GM20000 (cell line): ENCODE measurements around the gene RIMS1.

Source experiments
- DNase-seq: peaks from one replicate; pipeline ENCODE4 v3.0.0; 2012; ENCODE audit warnings: low spot score
- TF ChIP-seq, protein P1 (sequence below): IDR thresholded peaks from 2 replicates; pipeline ENCODE4 v1.5.1; 2012; ENCODE audit warnings: mild to moderate bottlenecking, control low read depth; ENCODE audit errors: extremely low read depth, missing control alignments

Gene RIMS1

DNA sequence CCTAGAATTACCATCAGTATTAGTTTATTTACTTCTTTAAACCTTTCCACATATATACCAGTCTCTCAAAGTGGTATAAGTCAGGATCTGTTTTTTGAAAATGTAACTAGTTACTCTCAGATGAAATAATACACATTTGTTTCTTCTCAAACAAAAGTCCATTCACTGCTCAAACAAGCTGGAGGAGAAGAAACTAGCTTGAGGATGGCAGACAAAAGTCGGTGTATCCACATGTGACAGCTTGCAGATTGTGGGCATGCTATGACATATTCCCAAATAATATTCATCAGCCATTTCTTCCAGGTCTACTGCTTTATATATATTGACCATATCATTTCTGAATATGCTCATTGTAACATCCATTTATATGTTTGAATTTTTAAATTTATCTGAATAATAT is 538.1 kb downstream of the RIMS1 start:
- no peak for DNase-seq
- TF ChIP-seq, protein P1, sequence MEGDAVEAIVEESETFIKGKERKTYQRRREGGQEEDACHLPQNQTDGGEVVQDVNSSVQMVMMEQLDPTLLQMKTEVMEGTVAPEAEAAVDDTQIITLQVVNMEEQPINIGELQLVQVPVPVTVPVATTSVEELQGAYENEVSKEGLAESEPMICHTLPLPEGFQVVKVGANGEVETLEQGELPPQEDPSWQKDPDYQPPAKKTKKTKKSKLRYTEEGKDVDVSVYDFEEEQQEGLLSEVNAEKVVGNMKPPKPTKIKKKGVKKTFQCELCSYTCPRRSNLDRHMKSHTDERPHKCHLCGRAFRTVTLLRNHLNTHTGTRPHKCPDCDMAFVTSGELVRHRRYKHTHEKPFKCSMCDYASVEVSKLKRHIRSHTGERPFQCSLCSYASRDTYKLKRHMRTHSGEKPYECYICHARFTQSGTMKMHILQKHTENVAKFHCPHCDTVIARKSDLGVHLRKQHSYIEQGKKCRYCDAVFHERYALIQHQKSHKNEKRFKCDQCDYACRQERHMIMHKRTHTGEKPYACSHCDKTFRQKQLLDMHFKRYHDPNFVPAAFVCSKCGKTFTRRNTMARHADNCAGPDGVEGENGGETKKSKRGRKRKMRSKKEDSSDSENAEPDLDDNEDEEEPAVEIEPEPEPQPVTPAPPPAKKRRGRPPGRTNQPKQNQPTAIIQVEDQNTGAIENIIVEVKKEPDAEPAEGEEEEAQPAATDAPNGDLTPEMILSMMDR: no peak

DNA sequence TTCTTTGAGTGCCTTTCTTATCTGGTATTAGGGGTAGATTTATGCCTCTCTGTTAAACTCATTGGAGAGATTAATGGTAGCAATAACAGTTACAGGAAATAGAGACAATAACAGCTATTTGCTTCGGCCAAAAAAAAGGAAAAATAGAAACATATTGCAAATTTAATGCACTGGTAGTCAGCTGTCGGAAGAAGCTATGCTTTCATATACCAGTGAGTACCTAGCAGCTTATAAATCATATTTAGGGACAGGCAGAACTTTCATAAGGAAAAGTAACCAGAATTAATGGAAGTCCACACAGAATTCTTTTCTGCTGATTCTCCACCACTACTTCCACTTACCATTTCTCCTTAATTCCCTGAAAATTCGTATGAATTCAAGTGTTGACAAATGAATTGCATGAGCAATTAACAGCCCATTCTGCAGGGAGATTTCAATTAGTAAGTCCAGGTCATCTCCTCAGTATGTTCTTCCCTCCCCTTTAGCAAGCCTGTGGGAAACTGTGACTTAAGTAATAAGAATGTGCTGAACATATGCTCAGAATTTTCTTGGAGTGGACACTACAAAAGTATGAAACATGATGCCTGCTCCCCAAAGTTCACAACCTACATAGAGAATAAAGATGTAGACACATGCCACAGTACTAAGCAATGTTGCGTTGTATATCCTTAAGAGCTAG is 538.8 kb downstream of the RIMS1 start:
- no peak for DNase-seq
- TF ChIP-seq, protein P1: no peak

DNA sequence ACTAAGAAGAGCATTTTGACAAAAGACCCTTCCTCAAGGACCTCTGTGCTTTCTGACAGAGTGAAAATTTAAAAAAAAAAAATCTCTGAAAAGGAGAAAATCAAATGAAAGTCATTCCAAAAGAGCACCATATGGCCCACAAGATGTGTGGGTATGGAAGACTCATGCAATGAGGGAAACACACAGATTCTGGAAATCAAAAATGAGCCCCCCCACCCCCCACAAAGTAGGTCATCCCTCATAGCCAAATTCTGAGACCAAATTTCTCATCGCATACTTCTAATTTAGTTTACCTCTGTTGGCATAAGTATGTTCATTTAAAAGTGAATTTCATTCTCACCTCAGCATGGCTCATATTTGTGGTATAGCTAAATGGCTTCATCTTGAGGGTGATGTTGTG is 554.3 kb downstream of the RIMS1 start:
- TF ChIP-seq, protein P1: no peak
- DNase-seq: no peak

DNA sequence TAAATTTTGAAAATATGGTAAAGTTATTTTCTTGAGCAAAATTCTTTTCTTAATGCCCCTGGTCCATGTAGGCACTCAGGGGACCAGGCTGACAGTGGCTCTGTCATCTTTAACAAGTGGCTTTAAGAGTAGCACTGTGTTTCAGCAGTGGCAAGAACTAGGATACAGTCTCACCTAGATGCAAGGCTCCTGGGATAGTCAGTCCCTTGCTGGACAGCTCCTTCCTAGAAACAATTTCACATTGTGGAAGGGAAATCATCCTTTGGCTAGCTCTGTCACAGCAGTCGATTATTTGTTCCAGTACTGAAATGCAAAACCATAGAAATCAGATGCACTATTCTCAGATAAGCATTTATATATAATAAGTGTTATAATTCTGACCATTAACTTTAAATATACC is 560.1 kb downstream of the RIMS1 start:
- DNase-seq: no peak
- TF ChIP-seq, protein P1: no peak
